ENCODE measurements around the gene NCKAP5. TPM values are rescaled to one million over a fixed set of nuclear protein-coding genes. Genes with fewer than 3 reads are reported as not detected.

NCKAP5 gene
- total and polyA plus RNA-seq, 2 of the 13 experiments (the other 11 are each of a cell fraction or from before 2014, with no cell fraction given), result 0.01 TPM; not detected in 1

GRCh38 chr2:132651115-132652045 lies 916.9 kb downstream of the NCKAP5 start:
- BruUV-seq (replicated peaks), result no TSS peak
- POLR2A ChIA-PET, result no interaction called here
- ATAC-seq (peak; percentile 99), DNase-seq (ENCODE audit: low spot score) (peak; percentile 59), FAIRE-seq (peak; percentile 64)
- no peak overlapping the region for H3K4me2 ChIP-seq (ENCODE audit: low read depth, low read length)
- no peaks in the 10 kb centered on the region for H3K9me3 ChIP-seq (ENCODE audit: low read length)
- intact Hi-C loops (cut with micrococcal nuclease; ENCODE audit: unreplicated experiment), result loop anchor here (1.0 to 10.0 kb wide), 4 partner anchors 104 to 1193 kb away; no protein-coding TSS in a partner anchor
- H2AFZ ChIP-seq (ENCODE audit: low read length), result no peak overlapping the region
- WGBS (ENCODE audit: low lambda C conversion rate), result 17% methylated on average over 12 of the region's 12 CpGs
- no peak overlapping the region for H3K4me3 ChIP-seq (replicated peaks in 1 of 3; ENCODE audit: insufficient read depth in 1 of 3, low read depth in 2 of 3, low read length in 3 of 3)
- in situ Hi-C loops (cut with HindIII; ENCODE audit: extremely low pct_ligation_motif_present, low pct_unique_long_range_greater_than_20kb), result loop anchor here (10.0 to 25.0 kb wide), 2 partner anchors 511 to 1193 kb away; no protein-coding TSS in a partner anchor
- H3K4me1 ChIP-seq (ENCODE audit: insufficient read depth, low read length), result no peaks in the 10 kb centered on the region
- H3K79me2 ChIP-seq (ENCODE audit: insufficient read depth, low read length), result no peaks in the 10 kb centered on the region
- no peaks in the 10 kb centered on the region for H3K27me3 ChIP-seq (ENCODE audit: control insufficient read depth in 1 of 2, insufficient read depth in 2 of 2, low read length in 2 of 2)
- H3K36me3 ChIP-seq (replicated peaks in 1 of 2; ENCODE audit: control insufficient read depth in 1 of 2, insufficient read depth in 2 of 2, low read length in 2 of 2), result no peaks in the 10 kb centered on the region
- CTCF ChIA-PET (ENCODE audit: low intra/inter-chr PET ratio, low total read pairs), result interaction anchor here (0.9 to 1.5 kb wide), 2 partner anchors 520 to 1193 kb away, joined by 3 to 10 read pairs; no protein-coding TSS in a partner anchor
- H4K20me1 ChIP-seq (ENCODE audit: insufficient read depth, low read length), result no peaks in the 10 kb centered on the region
- TF ChIP-seq RAD21 (CRISPR knock-in tag; IDR thresholded peaks at IDR 0.05), result 0 out of 2 replicates have a peak, but pooled peaks have one; percentile 39
- TF ChIP-seq ZNF570 (CRISPR knock-in tag; IDR thresholded peaks at IDR 0.05; ENCODE audit: borderline replicate concordance), result no peak
- TF ChIP-seq ZNF546 (CRISPR knock-in tag; conservative IDR thresholded peaks at IDR 0.05), result no peak
- no peak for TF ChIP-seq EP300 (IDR thresholded peaks at IDR 0.05; ENCODE audit: low read depth in 2 of 2, low read length in 2 of 2)
- TF ChIP-seq EP300 (CRISPR knock-in tag; IDR thresholded peaks at IDR 0.05; ENCODE audit: borderline replicate concordance), result no peak
- TF ChIP-seq ZNF225 (CRISPR knock-in tag; IDR thresholded peaks at IDR 0.05), result no peak
- TF ChIP-seq JUNB (CRISPR knock-in tag; IDR thresholded peaks at IDR 0.05; ENCODE audit: borderline replicate concordance), result no peak
- TF ChIP-seq DRAP1 (CRISPR knock-in tag; IDR thresholded peaks at IDR 0.05), result no peak
- no peak for TF ChIP-seq SNAPC4 (CRISPR knock-in tag; IDR thresholded peaks at IDR 0.05)
- TF ChIP-seq ZNF430 (CRISPR knock-in tag; IDR thresholded peaks at IDR 0.05), result peak; percentile 44; the same call in 1 of the 2 replicates
- peak; percentile 91 for TF ChIP-seq SMC3 (IDR thresholded peaks at IDR 0.05; ENCODE audit: low read length)
- TF ChIP-seq ZNF691 (CRISPR knock-in tag; IDR thresholded peaks at IDR 0.05; ENCODE audit: borderline replicate concordance, low read depth), result no peak
- TF ChIP-seq CTCF (CRISPR knock-in tag; IDR thresholded peaks at IDR 0.05), result peak; percentile 76
- TF ChIP-seq ZNF33A (CRISPR knock-in tag; IDR thresholded peaks at IDR 0.05; ENCODE audit: borderline replicate concordance), result no peak
- TF ChIP-seq STAG1 (CRISPR knock-in tag; IDR thresholded peaks at IDR 0.05), result peak; percentile 58
- no peak overlapping the region for H3K27ac ChIP-seq (ENCODE audit: extremely low read length, insufficient read depth, low read length)
- H3K9ac ChIP-seq (ENCODE audit: insufficient read depth, low read depth, low read length), result no peak overlapping the region

Data from HepG2 (cell line).